Right renal pelvis (tissue), 4 donors: ENCODE results near the gene BCL2L13. TPM values are rescaled to one million over a fixed set of nuclear protein-coding genes. Genes with fewer than 3 reads are reported as not detected.

Source experiments
- DNase-seq, 4 donors: peaks; one replicate each; pipeline ENCODE4 v3.0.0-alpha.2; 2013; ENCODE audit warnings: low read depth in 4 of 4, low spot score in 3 of 4, missing footprints in 1 of 4
- polyA plus RNA-seq, 4 donors: library from polyadenylated mRNA; unstranded; fragments of 120-200 nt; gene quantifications; one replicate each; pipeline ENCODE4 v1.2.1, GENCODE V29; 2013; ENCODE audit not compliant: insufficient read length in 4 of 4

BCL2L13 gene
- polyA plus RNA-seq, 4 donors: 46.4 to 56.1 (median 51.5) TPM

DNA sequence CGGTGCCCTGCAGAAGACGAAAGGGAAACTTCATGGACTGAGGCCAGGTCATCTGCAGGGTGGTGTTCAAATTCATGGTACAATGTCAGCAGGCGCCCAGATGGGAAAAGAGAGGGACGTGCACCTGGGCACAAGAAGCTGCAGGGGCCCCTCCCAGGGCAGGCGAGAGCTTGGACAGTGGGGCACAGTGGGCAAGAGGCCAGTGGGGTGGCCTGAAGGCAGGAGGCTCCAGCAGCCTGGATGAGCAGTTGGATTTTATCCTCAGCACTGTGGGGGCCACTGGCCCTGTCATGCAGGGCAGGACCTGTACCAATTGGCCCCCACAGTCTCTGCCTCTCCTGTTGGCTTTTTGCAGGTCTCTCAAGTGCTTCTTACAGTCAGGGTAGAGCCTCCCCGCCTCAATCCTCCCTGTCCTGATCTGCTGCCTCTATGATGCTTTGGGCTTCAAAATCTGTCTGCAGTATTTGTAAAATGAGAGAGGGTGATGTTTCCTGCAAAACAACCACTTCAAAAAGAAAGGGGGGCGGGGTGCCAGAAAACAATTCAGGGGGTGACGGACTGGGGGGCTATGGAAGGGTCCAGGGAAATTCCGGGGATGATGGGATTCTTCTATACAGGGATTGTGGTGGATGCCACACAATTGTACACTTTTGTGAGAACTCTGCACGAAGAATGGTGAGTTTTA, 137.4 kb downstream of the BCL2L13 start:
- DNase-seq: no peak

DNA sequence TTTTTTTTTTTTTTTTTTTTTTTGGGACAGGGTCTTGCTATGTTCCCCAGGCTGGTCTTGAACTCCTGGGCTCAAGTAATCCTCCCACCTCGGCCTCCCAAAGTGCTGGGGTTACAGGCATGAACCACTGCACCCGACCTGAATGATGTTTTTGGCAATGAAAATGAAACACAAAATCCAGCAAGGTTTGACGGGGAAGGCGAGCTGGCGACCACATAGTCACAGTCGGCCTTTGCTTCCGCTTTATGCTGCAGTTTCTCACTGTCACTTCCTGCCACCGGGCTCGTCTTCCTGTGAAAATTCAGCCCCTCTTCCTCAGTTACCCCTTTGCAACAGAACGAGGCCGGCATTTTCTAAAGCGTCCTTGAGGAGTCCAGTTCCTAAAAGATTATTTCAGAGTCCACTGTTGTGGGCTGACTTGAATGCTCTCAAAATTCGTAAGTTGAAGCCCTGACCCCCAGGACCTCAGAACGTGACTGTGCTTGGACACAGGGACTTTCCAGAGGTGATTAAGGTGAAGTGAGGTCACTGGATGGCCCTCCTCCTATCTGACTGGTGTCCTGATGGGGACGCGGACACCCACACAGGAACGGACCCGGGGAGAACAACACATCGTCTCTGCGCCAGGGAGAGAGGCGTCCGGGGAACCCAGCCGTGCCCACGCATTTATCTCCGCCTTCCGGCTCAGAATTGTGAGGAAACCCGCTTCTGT, 138.6 kb downstream of the BCL2L13 start:
- DNase-seq: no peak

DNA sequence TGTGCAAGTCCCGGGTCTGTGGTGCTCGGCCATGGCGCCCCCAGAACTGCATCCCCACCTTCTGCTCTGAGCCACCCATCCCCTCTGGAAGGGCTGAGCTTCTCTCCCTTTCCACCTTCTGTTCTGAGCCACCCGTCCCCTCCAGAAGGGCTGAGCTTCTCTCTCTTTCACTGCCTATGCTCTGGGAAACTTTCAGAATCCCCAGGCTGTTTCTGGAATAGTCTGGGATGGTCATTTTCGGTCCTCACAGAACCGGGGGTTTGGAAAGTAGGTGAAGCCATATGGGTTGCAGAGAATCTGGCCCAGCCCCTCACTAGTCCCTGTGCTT, 139.1 kb downstream of the BCL2L13 start:
- no peak for DNase-seq

GRCh38 chr22:17778412-17778976, 139.9 kb downstream of the BCL2L13 start:
- DNase-seq: no peak

- no peak for DNase-seq
These were observed 140.9 kb downstream of the BCL2L13 start for GRCh38 chr22:17779286-17780115.

GRCh38 chr22:17780116-17780740, 141.7 kb downstream of the BCL2L13 start:
- DNase-seq: no peak

Other genes with a start within 250 kb of the BCL2L13 start
- 1 to 10 TPM; 1.2 to 2.1 (median 1.7) TPM for gene SLC25A18, start 75.3 kb upstream of the BCL2L13 start, polyA plus RNA-seq
- gene ATP6V1E1, start 10.0 kb upstream of the BCL2L13 start, polyA plus RNA-seq: 100 to 1,000 TPM; 135 to 148 (median 140) TPM
- gene BID, start 135.7 kb downstream of the BCL2L13 start, polyA plus RNA-seq: 10 to 100 TPM; 18.9 to 23.6 (median 20.2) TPM